Right atrium auricular region (tissue), 2 donors: Measurements from ENCODE around the gene GPRC5D. TPM values are rescaled to one million over a fixed set of nuclear protein-coding genes. Genes with fewer than 3 reads are reported as not detected.

Source experiments
- DNase-seq: peaks from one replicate; pipeline ENCODE4 v3.0.0-alpha.2; 2019; ENCODE audit warnings: low spot score
- H3K27ac ChIP-seq, 2 donors: fragments of 200-600 bp; sonication (generic); 1 replicate in 1 of 2; 2 replicates in 1 of 2; pipeline ENCODE4 v1.5.1; 2016 to 2019
- H3K27me3 ChIP-seq, 2 donors: fragments of 200-600 bp; sonication (generic); one replicate each; pipeline versions ENCODE4 v1.5.1 to v1.6.0; 2017 to 2019
- H3K36me3 ChIP-seq: fragments of 200-600 bp; sonication (generic); one replicate; pipeline ENCODE4 v1.5.1; 2016
- H3K4me1 ChIP-seq, 2 donors: fragments of 200-600 bp; sonication (generic); one replicate each; pipeline versions ENCODE4 v1.5.1 to v1.6.0; 2017 to 2019
- H3K4me3 ChIP-seq, 2 donors: fragments of 200-600 bp; sonication (generic); 1 replicate in 1 of 2; 2 replicates in 1 of 2; pipeline ENCODE4 v1.5.1; 2017 to 2019; ENCODE audit warnings: mild to moderate bottlenecking in 1 of 2, moderate library complexity in 1 of 2
- H3K9me3 ChIP-seq, 2 donors: fragments of 200-600 bp; sonication (generic); one replicate each; pipeline ENCODE4 v1.5.1; 2019
- total RNA-seq, 2 donors: library from RNA; depleted of rRNA; stranded (reverse); fragments of >200 nt; gene quantifications; one replicate each; pipeline ENCODE4 v1.1.0, GENCODE V29; 2016
- TF ChIP-seq, protein P1 (sequence below), 2 donors: fragments of 200-600 bp; sonication (generic); IDR thresholded peaks; one replicate each; pipeline ENCODE4 v1.5.1; 2019; ENCODE audit warnings: antibody characterized with exemption in 2 of 2

GPRC5D gene
- total RNA-seq, 2 donors from 2014 or later, result not detected

DNA sequence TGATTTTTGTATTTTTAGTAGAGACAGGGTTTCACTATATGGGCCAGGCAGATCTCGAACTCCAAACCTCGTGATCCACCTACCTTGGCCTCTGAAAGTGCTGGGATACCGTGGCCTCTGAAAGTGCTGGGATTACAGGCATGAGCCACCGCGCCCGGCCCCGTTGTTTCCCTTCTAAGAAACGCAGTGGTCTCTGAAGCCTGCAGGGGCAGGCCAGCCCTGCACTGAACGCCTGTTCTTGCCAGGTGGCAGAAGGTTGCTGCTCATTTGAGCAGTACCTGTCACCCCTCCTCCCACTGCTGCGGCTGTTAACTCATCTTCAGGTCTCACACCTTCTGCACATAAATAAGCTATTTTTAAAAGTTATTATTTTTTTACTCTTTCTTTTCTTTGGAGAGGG is 36.3 kb downstream of the GPRC5D start:
- TF ChIP-seq, protein P1, sequence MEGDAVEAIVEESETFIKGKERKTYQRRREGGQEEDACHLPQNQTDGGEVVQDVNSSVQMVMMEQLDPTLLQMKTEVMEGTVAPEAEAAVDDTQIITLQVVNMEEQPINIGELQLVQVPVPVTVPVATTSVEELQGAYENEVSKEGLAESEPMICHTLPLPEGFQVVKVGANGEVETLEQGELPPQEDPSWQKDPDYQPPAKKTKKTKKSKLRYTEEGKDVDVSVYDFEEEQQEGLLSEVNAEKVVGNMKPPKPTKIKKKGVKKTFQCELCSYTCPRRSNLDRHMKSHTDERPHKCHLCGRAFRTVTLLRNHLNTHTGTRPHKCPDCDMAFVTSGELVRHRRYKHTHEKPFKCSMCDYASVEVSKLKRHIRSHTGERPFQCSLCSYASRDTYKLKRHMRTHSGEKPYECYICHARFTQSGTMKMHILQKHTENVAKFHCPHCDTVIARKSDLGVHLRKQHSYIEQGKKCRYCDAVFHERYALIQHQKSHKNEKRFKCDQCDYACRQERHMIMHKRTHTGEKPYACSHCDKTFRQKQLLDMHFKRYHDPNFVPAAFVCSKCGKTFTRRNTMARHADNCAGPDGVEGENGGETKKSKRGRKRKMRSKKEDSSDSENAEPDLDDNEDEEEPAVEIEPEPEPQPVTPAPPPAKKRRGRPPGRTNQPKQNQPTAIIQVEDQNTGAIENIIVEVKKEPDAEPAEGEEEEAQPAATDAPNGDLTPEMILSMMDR (IDR thresholded peaks at IDR 0.05), result no peak
- Histone ChIP-seq H3K27me3 (no peaks in the 10 kb centered on the region), H3K27ac (no peak overlapping the region), H3K4me1 (peaks cover 0 to 17% of the 10 kb centered on the region in 2 donors), H3K36me3 (no peaks in the 10 kb centered on the region), H3K9me3 (no peaks in the 10 kb centered on the region), H3K4me3 (no peak overlapping the region)
- DNase-seq, result no peak

DNA sequence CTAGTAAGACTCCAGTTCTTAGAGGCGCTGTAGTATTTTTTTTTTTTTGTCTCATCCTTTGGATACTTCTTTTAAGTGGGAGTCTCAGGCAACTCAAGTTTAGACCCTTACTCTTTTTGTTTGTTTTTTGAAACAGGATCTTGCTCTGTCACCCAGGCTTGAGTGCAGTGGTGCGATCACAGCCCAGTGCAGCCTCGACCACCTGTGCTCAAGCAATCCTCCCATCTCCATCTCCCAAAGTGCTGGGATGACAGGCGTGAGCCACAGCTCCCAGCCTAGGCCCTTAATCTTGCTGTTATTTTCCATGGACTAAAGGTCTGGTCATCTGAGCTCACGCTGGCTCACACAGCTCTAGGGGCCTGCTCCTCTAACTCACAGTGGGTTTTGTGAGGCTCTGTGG is 39.3 kb downstream of the GPRC5D start:
- TF ChIP-seq, protein P1 (IDR thresholded peaks at IDR 0.05), result no peak
- Histone ChIP-seq H3K9me3 (no peaks in the 10 kb centered on the region), H3K27ac (no peak overlapping the region), H3K4me1 (peaks cover 0 to 24% of the 10 kb centered on the region in 2 donors), H3K36me3 (no peaks in the 10 kb centered on the region), H3K27me3 (no peaks in the 10 kb centered on the region), H3K4me3 (no peak overlapping the region)
- no peak for DNase-seq

DNA sequence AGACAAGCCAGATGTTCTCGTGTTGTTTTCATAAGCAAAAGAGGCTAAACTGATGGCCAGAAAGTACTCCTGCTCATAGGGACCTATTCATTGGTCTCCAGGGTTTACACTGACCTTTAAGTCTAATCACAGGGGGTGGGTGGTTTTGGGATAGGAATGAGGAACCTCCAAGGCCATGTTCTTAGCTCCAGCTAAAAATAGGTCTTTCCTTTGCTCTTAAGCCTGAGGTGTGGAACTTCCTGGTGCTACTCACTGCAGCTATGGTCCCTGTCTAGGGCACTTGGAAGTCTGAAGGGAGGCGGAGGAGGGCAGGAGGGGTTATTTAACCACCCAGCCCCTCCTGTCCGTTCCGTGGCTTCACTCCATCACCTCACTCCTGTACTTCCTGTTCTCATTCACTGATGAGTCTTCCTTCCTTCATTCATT is 42.0 kb downstream of the GPRC5D start:
- H3K36me3 ChIP-seq, result no peaks in the 10 kb centered on the region
- TF ChIP-seq, protein P1 (IDR thresholded peaks at IDR 0.05), result no peak
- H3K9me3 ChIP-seq, result no peaks in the 10 kb centered on the region
- H3K4me3 ChIP-seq, result no peak overlapping the region
- no peak for DNase-seq
- peaks cover 0 to 8% of the 10 kb centered on the region in 2 donors for H3K4me1 ChIP-seq
- peak overlapping the region; percentile 15 to 53 for H3K27ac ChIP-seq
- H3K27me3 ChIP-seq, result no peaks in the 10 kb centered on the region

DNA sequence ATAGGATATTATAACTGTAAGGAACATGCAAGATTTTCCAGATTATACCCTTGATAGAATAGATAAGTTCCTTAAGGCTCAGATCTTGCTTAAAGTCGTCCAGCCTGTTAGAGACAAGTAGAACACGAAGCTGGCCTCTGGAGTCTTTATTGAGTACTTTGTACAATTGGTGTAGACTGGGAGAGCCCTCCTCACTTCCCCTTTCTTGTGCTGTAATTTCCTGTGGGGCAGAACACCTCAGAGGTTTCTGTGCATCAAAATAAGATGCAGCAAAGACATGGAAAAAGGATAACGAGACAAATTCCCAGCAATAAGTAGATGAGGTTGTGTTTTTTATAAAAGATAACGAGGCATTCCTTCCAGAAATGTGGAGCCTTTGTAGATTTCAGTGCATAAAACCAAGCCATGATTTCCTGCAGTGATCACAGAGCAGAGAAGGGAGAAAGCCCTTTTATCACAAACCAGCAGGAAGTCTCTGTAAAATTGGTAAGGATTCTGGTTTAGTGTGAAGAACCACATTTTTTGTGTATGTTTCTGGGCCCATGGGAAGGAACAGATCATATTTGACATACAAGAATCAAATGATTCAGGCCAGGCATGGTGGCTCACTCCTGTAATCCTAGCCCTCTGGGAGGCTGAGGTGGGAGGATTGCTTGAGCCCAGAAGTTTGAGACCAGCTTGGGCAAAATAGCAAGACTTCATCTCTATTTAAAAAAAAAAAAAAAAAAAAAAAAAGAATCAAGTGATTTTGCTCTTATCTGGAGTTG is 42.6 kb downstream of the GPRC5D start:
- TF ChIP-seq, protein P1 (IDR thresholded peaks at IDR 0.05), result no peak
- Histone ChIP-seq H3K27ac (peak overlapping the region in 1 of 2 donors; percentile 53), H3K27me3 (no peaks in the 10 kb centered on the region), H3K4me1 (peaks cover 0 to 8% of the 10 kb centered on the region in 2 donors), H3K9me3 (no peaks in the 10 kb centered on the region), H3K36me3 (no peaks in the 10 kb centered on the region), H3K4me3 (no peak overlapping the region)
- DNase-seq, result no peak

DNA sequence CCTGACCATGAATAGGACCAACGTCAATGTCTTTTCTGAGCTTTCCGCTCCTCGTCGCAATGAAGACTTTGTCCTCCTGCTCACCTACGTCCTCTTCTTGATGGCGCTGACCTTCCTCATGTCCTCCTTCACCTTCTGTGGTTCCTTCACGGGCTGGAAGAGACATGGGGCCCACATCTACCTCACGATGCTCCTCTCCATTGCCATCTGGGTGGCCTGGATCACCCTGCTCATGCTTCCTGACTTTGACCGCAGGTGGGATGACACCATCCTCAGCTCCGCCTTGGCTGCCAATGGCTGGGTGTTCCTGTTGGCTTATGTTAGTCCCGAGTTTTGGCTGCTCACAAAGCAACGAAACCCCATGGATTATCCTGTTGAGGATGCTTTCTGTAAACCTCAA is 43.3 kb downstream of the GPRC5D start:
- Histone ChIP-seq H3K9me3 (no peaks in the 10 kb centered on the region), H3K4me3 (no peak overlapping the region), H3K36me3 (no peaks in the 10 kb centered on the region), H3K27ac (no peak overlapping the region), H3K27me3 (no peaks in the 10 kb centered on the region), H3K4me1 (peaks cover 0 to 8% of the 10 kb centered on the region in 2 donors)
- TF ChIP-seq, protein P1 (IDR thresholded peaks at IDR 0.05), result no peak
- DNase-seq, result no peak

DNA sequence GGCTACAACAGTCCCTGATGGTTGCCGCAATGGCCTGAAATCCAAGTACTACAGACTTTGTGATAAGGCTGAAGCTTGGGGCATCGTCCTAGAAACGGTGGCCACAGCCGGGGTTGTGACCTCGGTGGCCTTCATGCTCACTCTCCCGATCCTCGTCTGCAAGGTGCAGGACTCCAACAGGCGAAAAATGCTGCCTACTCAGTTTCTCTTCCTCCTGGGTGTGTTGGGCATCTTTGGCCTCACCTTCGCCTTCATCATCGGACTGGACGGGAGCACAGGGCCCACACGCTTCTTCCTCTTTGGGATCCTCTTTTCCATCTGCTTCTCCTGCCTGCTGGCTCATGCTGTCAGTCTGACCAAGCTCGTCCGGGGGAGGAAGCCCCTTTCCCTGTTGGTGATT is 43.7 kb downstream of the GPRC5D start:
- Histone ChIP-seq H3K4me3 (no peak overlapping the region), H3K27me3 (no peaks in the 10 kb centered on the region), H3K36me3 (no peaks in the 10 kb centered on the region), H3K4me1 (peaks cover 0 to 8% of the 10 kb centered on the region in 2 donors), H3K9me3 (no peaks in the 10 kb centered on the region), H3K27ac (no peak overlapping the region)
- no peak for DNase-seq
- TF ChIP-seq, protein P1 (IDR thresholded peaks at IDR 0.05), result no peak
